H9 (cell line): ENCODE measurements around the gene MIGA1. TPM values are rescaled to one million over a fixed set of nuclear protein-coding genes. Genes with fewer than 3 reads are reported as not detected.

ENCODE experiments used
- DNase-seq: peaks from one replicate; pipeline ENCODE4 v3.0.0-alpha.2; 2017
- H2AFZ ChIP-seq: one replicate; pipeline ENCODE4 v1.6.1; 2013; ENCODE audit warnings: mild to moderate bottlenecking, low read length, control low read depth, moderate library complexity
- H2AK5ac ChIP-seq: 2 replicates; pipeline ENCODE4 v1.6.1; 2013; ENCODE audit warnings: low read length, control low read depth, mixed read lengths; ENCODE audit not compliant: insufficient read length
- H2BK120ac ChIP-seq: one replicate; pipeline ENCODE4 v1.6.1; 2013; ENCODE audit warnings: low read depth, mild to moderate bottlenecking, low read length, control low read depth, inconsistent platforms; ENCODE audit not compliant: poor library complexity, severe bottlenecking
- H2BK12ac ChIP-seq: 2 replicates; pipeline ENCODE4 v1.6.1; 2013; ENCODE audit warnings: low read length, control low read depth, mixed read lengths, low read depth; ENCODE audit not compliant: insufficient read length
- H2BK15ac ChIP-seq: 2 replicates; pipeline ENCODE4 v1.6.1; 2013; ENCODE audit warnings: low read depth, low read length, control low read depth
- H2BK20ac ChIP-seq: one replicate; pipeline ENCODE4 v1.6.1; 2013; ENCODE audit warnings: low read depth, mild to moderate bottlenecking, low read length, control low read depth, inconsistent platforms; ENCODE audit not compliant: poor library complexity, severe bottlenecking
- H2BK5ac ChIP-seq: 2 replicates; pipeline ENCODE4 v1.6.1; 2013; ENCODE audit warnings: low read length, control low read depth, mixed read lengths; ENCODE audit not compliant: insufficient read length
- H3K14ac ChIP-seq: 2 replicates; pipeline ENCODE4 v1.6.1; 2013; ENCODE audit warnings: low read length, control low read depth; ENCODE audit not compliant: insufficient read depth
- H3K18ac ChIP-seq: 2 replicates; pipeline ENCODE4 v1.6.1; 2013; ENCODE audit warnings: low read depth, mild to moderate bottlenecking, mixed read lengths, low read length, control low read depth; ENCODE audit not compliant: insufficient read length
- H3K23ac ChIP-seq: 2 replicates; pipeline ENCODE4 v1.6.1; 2013; ENCODE audit warnings: low read length, control low read depth, mixed read lengths, low read depth; ENCODE audit not compliant: insufficient read length
- H3K23me2 ChIP-seq: 2 replicates; pipeline ENCODE4 v1.6.1; 2013; ENCODE audit warnings: low read depth, mild to moderate bottlenecking, mixed read lengths, low read length, control low read depth; ENCODE audit not compliant: insufficient read length, poor library complexity, severe bottlenecking
- H3K27ac ChIP-seq: 2 replicates; pipeline ENCODE4 v1.5.1; 2013; ENCODE audit warnings: low read length, control low read depth, mixed read lengths, low read depth; ENCODE audit not compliant: insufficient read length
- H3K27me3 ChIP-seq: 2 replicates; pipeline ENCODE4 v1.6.1; 2013; ENCODE audit warnings: low read length, control low read depth, inconsistent platforms; ENCODE audit not compliant: insufficient read depth
- H3K4ac ChIP-seq: 2 replicates; pipeline ENCODE4 v1.6.1; 2013; ENCODE audit warnings: low read depth, mild to moderate bottlenecking, control low read depth, inconsistent platforms, low read length, moderate library complexity
- H3K4me1 ChIP-seq: 2 replicates; pipeline ENCODE4 v1.6.1; 2013; ENCODE audit warnings: low read length, control low read depth, inconsistent platforms; ENCODE audit not compliant: insufficient read depth
- H3K4me2 ChIP-seq: 2 replicates; pipeline ENCODE4 v1.6.1; 2013; ENCODE audit warnings: low read length, control low read depth, mixed read lengths; ENCODE audit not compliant: insufficient read length, insufficient read depth
- H3K56ac ChIP-seq: 2 replicates; pipeline ENCODE4 v1.6.1; 2013; ENCODE audit warnings: low read depth, mild to moderate bottlenecking, mixed read lengths, low read length, control low read depth; ENCODE audit not compliant: insufficient read length
- H3K79me1 ChIP-seq: 2 replicates; pipeline ENCODE4 v1.6.1; 2013; ENCODE audit warnings: low read depth, mild to moderate bottlenecking, moderate library complexity, low read length, control low read depth, inconsistent platforms; ENCODE audit not compliant: insufficient read depth, poor library complexity, severe bottlenecking
- H3K79me2 ChIP-seq: 2 replicates; pipeline ENCODE4 v1.6.1; 2013; ENCODE audit warnings: low read length, control low read depth, inconsistent platforms; ENCODE audit not compliant: insufficient read depth
- H3K9ac ChIP-seq: 2 replicates; pipeline ENCODE4 v1.6.1; 2013; ENCODE audit warnings: low read length, control low read depth, mixed read lengths; ENCODE audit not compliant: insufficient read length; ENCODE audit errors: extremely low read depth
- H3K9me3 ChIP-seq: one replicate; pipeline ENCODE4 v1.6.1; 2013; ENCODE audit warnings: low read depth, low read length, inconsistent platforms; ENCODE audit not compliant: control insufficient read depth
- H3T11ph ChIP-seq: one replicate; pipeline ENCODE4 v1.6.1; 2013; ENCODE audit warnings: mild to moderate bottlenecking, low read length, control low read depth, inconsistent platforms
- H4K20me1 ChIP-seq: one replicate; pipeline ENCODE4 v1.6.1; 2013; ENCODE audit not compliant: control insufficient read depth, insufficient read length, insufficient read depth
- H4K5ac ChIP-seq: 2 replicates; pipeline ENCODE4 v1.6.1; 2013; ENCODE audit warnings: low read depth, mild to moderate bottlenecking, mixed read lengths, low read length, control low read depth; ENCODE audit not compliant: insufficient read length
- H4K8ac ChIP-seq: replicated peaks from 2 replicates; pipeline ENCODE4 v1.6.1; 2013; ENCODE audit warnings: low read length, control low read depth, mixed read lengths, low read depth; ENCODE audit not compliant: insufficient read length
- H4K91ac ChIP-seq: 2 replicates; pipeline ENCODE4 v1.6.1; 2013; ENCODE audit warnings: low read depth, mild to moderate bottlenecking, moderate library complexity, mixed read lengths, low read length, control low read depth; ENCODE audit not compliant: insufficient read length
- H3K27ac Mint-ChIP-seq, 3 experiments: 2 replicates in 2 of 3; 3 replicates in 1 of 3; pipeline ENCODE4 v1.8.0; 2020 to 2021; ENCODE audit warnings: mixed read lengths in 3 of 3, mild to moderate bottlenecking in 1 of 3, moderate library complexity in 1 of 3
- H3K27me3 Mint-ChIP-seq: 2 replicates; pipeline ENCODE4 v1.8.0; 2021; ENCODE audit warnings: low read depth, mild to moderate bottlenecking, moderate library complexity, mixed read lengths
- H3K36me3 Mint-ChIP-seq, 3 experiments: 2 replicates in 2 of 3; 3 replicates in 1 of 3; pipeline ENCODE4 v1.8.0; 2020 to 2021; ENCODE audit warnings: low read depth in 3 of 3, mixed read lengths in 3 of 3; ENCODE audit not compliant: insufficient read depth in 1 of 3
- H3K4me1 Mint-ChIP-seq, 2 experiments: 2 replicates each; pipeline ENCODE4 v1.8.0; 2020; ENCODE audit warnings: mixed read lengths in 2 of 2
- H3K4me3 Mint-ChIP-seq, 2 experiments: 2 replicates in 1 of 2; 3 replicates in 1 of 2; pipeline ENCODE4 v1.8.0; 2020 to 2021; ENCODE audit warnings: mild to moderate bottlenecking in 2 of 2, mixed read lengths in 2 of 2, moderate library complexity in 1 of 2
- H3K9me3 Mint-ChIP-seq, 2 experiments: 2 replicates in 1 of 2; 3 replicates in 1 of 2; pipeline ENCODE4 v1.8.0; 2020; ENCODE audit warnings: mild to moderate bottlenecking in 2 of 2, mixed read lengths in 2 of 2, moderate library complexity in 1 of 2
- WGBS: extraction: QIAGEN DNeasy Blood & Tissue Kit; methylation state at CpG from one replicate; pipeline ENCODE4 v1.1.7; 2013; ENCODE audit warnings: missing lambda C conversion rate, low lambda C conversion rate, mixed read lengths; ENCODE audit not compliant: insufficient read length; ENCODE audit errors: extremely low coverage; 5-methylcytosine and 5-hydroxymethylcytosine counted together
- total RNA-seq: library from RNA; stranded (reverse); gene quantifications from 2 replicates; pipeline ENCODE4 v1.2.1, GENCODE V29; 2021
- TF ChIP-seq, protein P1 (sequence below): fragments of 200-600 bp; sonication (generic); conservative IDR thresholded peaks from 3 replicates; pipeline ENCODE4 v1.8.0; 2021; ENCODE audit warnings: antibody characterized with exemption, mild to moderate bottlenecking

The MIGA1 gene
- total RNA-seq, 1 experiment from 2014 or later: 6.3 TPM

DNA sequence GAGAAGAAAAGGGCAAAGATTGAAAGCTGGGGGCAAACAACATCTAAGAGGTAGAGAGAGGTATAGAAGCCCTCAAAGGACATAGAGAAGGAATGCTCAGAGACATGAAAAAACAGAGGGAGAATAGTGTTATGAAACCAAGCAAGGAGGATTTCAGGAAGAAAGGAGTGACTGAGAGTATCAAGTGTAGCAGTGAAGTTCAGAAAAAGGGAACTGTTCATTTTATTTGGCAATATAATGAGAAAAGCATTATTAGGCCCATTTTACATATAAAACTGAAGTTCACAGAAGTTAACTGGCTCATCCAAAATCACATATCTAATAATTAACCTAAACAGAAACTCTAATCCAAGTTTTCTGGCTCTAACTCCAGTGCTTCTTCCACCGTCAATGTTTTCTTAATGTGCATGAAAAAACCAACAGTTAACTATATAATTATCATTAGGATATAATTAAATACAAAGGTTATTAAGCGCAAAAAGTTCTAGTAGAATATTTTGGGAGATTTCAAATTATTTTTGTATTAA lies 126.6 kb downstream of the MIGA1 start:
- TF ChIP-seq, protein P1, sequence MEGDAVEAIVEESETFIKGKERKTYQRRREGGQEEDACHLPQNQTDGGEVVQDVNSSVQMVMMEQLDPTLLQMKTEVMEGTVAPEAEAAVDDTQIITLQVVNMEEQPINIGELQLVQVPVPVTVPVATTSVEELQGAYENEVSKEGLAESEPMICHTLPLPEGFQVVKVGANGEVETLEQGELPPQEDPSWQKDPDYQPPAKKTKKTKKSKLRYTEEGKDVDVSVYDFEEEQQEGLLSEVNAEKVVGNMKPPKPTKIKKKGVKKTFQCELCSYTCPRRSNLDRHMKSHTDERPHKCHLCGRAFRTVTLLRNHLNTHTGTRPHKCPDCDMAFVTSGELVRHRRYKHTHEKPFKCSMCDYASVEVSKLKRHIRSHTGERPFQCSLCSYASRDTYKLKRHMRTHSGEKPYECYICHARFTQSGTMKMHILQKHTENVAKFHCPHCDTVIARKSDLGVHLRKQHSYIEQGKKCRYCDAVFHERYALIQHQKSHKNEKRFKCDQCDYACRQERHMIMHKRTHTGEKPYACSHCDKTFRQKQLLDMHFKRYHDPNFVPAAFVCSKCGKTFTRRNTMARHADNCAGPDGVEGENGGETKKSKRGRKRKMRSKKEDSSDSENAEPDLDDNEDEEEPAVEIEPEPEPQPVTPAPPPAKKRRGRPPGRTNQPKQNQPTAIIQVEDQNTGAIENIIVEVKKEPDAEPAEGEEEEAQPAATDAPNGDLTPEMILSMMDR: no peak
- Mint-ChIP-seq H3K27me3 (no peaks in the 10 kb centered on the region), H3K4me1 (no peaks in the 10 kb centered on the region), H3K27ac (peak overlapping the region in 1 of 3 experiments; percentile 8; a peak in 1 of 7 replicates), H3K9me3 (no peaks in the 10 kb centered on the region), H3K36me3 (no peaks in the 10 kb centered on the region), H3K4me3 (no peak overlapping the region)
- no peak overlapping the region for H2BK5ac ChIP-seq
- no peak overlapping the region for H3K14ac ChIP-seq
- H2BK12ac ChIP-seq: no peak overlapping the region
- no peak overlapping the region for H2AFZ ChIP-seq
- H4K5ac ChIP-seq: no peak overlapping the region
- no peak overlapping the region for H3K27ac ChIP-seq
- H3K23ac ChIP-seq: no peak overlapping the region
- no peak overlapping the region for H3K4me2 ChIP-seq
- no peak overlapping the region for H3K56ac ChIP-seq
- no peak overlapping the region for H2BK20ac ChIP-seq
- no peak overlapping the region for H3K18ac ChIP-seq
- DNase-seq: no peak
- H4K91ac ChIP-seq: no peak overlapping the region
- WGBS: no CpG with 5 or more reads among the region's 2 CpGs
- H3K23me2 ChIP-seq: no peaks in the 10 kb centered on the region
- H3K79me2 ChIP-seq: no peaks in the 10 kb centered on the region
- H3K27me3 ChIP-seq: no peaks in the 10 kb centered on the region
- H3K4me1 ChIP-seq: no peaks in the 10 kb centered on the region
- H2AK5ac ChIP-seq: no peak overlapping the region
- no peak overlapping the region for H3T11ph ChIP-seq
- H2BK15ac ChIP-seq: no peak overlapping the region
- no peaks in the 10 kb centered on the region for H3K9me3 ChIP-seq
- H3K4ac ChIP-seq: no peak overlapping the region
- H3K9ac ChIP-seq: no peak overlapping the region
- H4K20me1 ChIP-seq: no peaks in the 10 kb centered on the region
- H4K8ac ChIP-seq: no peak overlapping the region
- H2BK120ac ChIP-seq: no peak overlapping the region
- H3K79me1 ChIP-seq: no peaks in the 10 kb centered on the region
